IMR-90 (cell line): Measurements from ENCODE around the gene ASPG. TPM values are rescaled to one million over a fixed set of nuclear protein-coding genes. Genes with fewer than 3 reads are reported as not detected.

ENCODE experiments used
- ATAC-seq: fragments of 200-7000 bp; cut with Tn5 transposase; 2 replicates; pipeline ENCODE4 v1.9.1; 2020; ENCODE audit warnings: low read depth, mild to moderate bottlenecking, moderate library complexity
- BruUV-seq: library from RNA; stranded (reverse); fragments of 400-500 nt; replicated peaks from 2 replicates; lab custom pipeline; 2021; lab: Mats Ljungman, UMichigan
- CTCF ChIA-PET: fragments of 300-600 bp; formaldehyde crosslinking; extraction: SDS; loops from one replicate; lab custom pipeline; 2021; ENCODE audit warnings: antibody characterized with exemption; lab: Yijun Ruan, JAX
- POLR2A ChIA-PET: fragments of 300-600 bp; sonication (Branson Sonifier 250); formaldehyde crosslinking; loops from one replicate; lab custom pipeline; 2022; ENCODE audit warnings: antibody characterized with exemption; ENCODE audit not compliant: unreplicated experiment; lab: Charles Lee
- DNase-seq: peaks from one replicate; pipeline ENCODE4 v3.0.0; 2013
- H2AFZ ChIP-seq: replicated peaks from 2 replicates; pipeline ENCODE3; 2013; ENCODE audit warnings: low read length, mild to moderate bottlenecking; ENCODE audit not compliant: poor library complexity
- H2AK5ac ChIP-seq: 2 replicates; pipeline ENCODE4 v1.6.1; 2013; ENCODE audit warnings: low read depth, low read length, inconsistent platforms
- H2AK9ac ChIP-seq: replicated peaks from 2 replicates; pipeline ENCODE3; 2013; ENCODE audit warnings: mild to moderate bottlenecking, low read depth, low read length, moderate library complexity; ENCODE audit not compliant: poor library complexity
- H2BK120ac ChIP-seq: 2 replicates; pipeline ENCODE4 v1.6.1; 2013; ENCODE audit warnings: low read depth, low read length, inconsistent platforms
- H2BK15ac ChIP-seq: 3 replicates; pipeline ENCODE4 v1.6.1; 2013; ENCODE audit warnings: low read depth, low read length, inconsistent platforms
- H2BK20ac ChIP-seq: 2 replicates; pipeline ENCODE4 v1.6.1; 2013; ENCODE audit warnings: low read depth, mild to moderate bottlenecking, inconsistent platforms, low read length, moderate library complexity
- H2BK5ac ChIP-seq: 2 replicates; pipeline ENCODE4 v1.6.1; 2013; ENCODE audit warnings: mild to moderate bottlenecking, low read depth, low read length, inconsistent platforms; ENCODE audit not compliant: poor library complexity, severe bottlenecking
- H3K14ac ChIP-seq: replicated peaks from 2 replicates; pipeline ENCODE4 v1.6.1; 2013; ENCODE audit warnings: low read depth, low read length, inconsistent platforms
- H3K18ac ChIP-seq: 2 replicates; pipeline ENCODE4 v1.6.1; 2013; ENCODE audit warnings: low read depth, low read length, control low read depth
- H3K23ac ChIP-seq: 2 replicates; pipeline ENCODE4 v1.6.1; 2013; ENCODE audit warnings: low read depth, low read length, inconsistent platforms
- H3K27ac ChIP-seq: 2 replicates; pipeline ENCODE4 v1.5.1; 2013; ENCODE audit warnings: mild to moderate bottlenecking, control low read depth, low read length; ENCODE audit not compliant: insufficient read depth
- H3K27me3 ChIP-seq: 2 replicates; pipeline ENCODE4 v1.6.1; 2013; ENCODE audit warnings: low read length; ENCODE audit not compliant: control insufficient read depth, insufficient read depth
- H3K36me3 ChIP-seq: 2 replicates; pipeline ENCODE4 v1.6.1; 2013; ENCODE audit warnings: low read length, mixed read lengths; ENCODE audit not compliant: control insufficient read depth, insufficient read depth
- H3K4ac ChIP-seq: 2 replicates; pipeline ENCODE4 v1.6.1; 2013; ENCODE audit warnings: low read depth, low read length, inconsistent platforms
- H3K4me1 ChIP-seq: 2 replicates; pipeline ENCODE4 v1.6.1; 2013; ENCODE audit warnings: low read length, mixed read lengths; ENCODE audit not compliant: control insufficient read depth, insufficient read depth
- H3K4me2 ChIP-seq: 2 replicates; pipeline ENCODE4 v1.6.1; 2013; ENCODE audit warnings: low read depth, mild to moderate bottlenecking, control low read depth, low read length, moderate library complexity
- H3K4me3 ChIP-seq: 2 replicates; pipeline ENCODE4 v1.5.1; 2013; ENCODE audit warnings: low read depth, mild to moderate bottlenecking, control low read depth, low read length, moderate library complexity; ENCODE audit not compliant: insufficient read depth
- H3K56ac ChIP-seq: 2 replicates; pipeline ENCODE4 v1.6.1; 2013; ENCODE audit warnings: low read length, inconsistent platforms; ENCODE audit not compliant: insufficient read depth; ENCODE audit errors: extremely low read depth
- H3K79me1 ChIP-seq, 2 experiments: 2 replicates each; pipeline ENCODE4 v1.6.1; 2013; ENCODE audit warnings: low read length in 2 of 2, inconsistent platforms in 1 of 2, low read depth in 1 of 2
- H3K9ac ChIP-seq: 2 replicates; pipeline ENCODE4 v1.6.1; 2013; ENCODE audit warnings: low read depth, low read length, control low read depth
- H3K9me1 ChIP-seq: 2 replicates; pipeline ENCODE4 v1.6.1; 2013; ENCODE audit warnings: low read length, inconsistent platforms; ENCODE audit not compliant: insufficient read depth
- H3K9me3 ChIP-seq: 2 replicates; pipeline ENCODE4 v1.6.1; 2013; ENCODE audit warnings: low read length; ENCODE audit not compliant: control insufficient read depth, insufficient read depth
- H4K20me1 ChIP-seq: 2 replicates; pipeline ENCODE4 v1.6.1; 2013; ENCODE audit warnings: low read length, inconsistent platforms; ENCODE audit not compliant: insufficient read depth
- H4K5ac ChIP-seq: 2 replicates; pipeline ENCODE4 v1.6.1; 2013; ENCODE audit warnings: mild to moderate bottlenecking, low read depth, low read length, control low read depth
- H4K8ac ChIP-seq, 2 experiments: 2 replicates each; pipeline ENCODE4 v1.6.1; 2013; ENCODE audit warnings: low read depth in 2 of 2, low read length in 2 of 2, control low read depth in 1 of 2, inconsistent platforms in 1 of 2
- H4K91ac ChIP-seq: 2 replicates; pipeline ENCODE4 v1.6.1; 2013; ENCODE audit warnings: low read depth, low read length, inconsistent platforms; ENCODE audit not compliant: insufficient read depth
- BHLHE40 ChIP-seq: fragments of 150-350 bp; IDR thresholded peaks from 2 replicates; pipeline ENCODE4 v1.6.1; 2016; ENCODE audit warnings: mild to moderate bottlenecking, low read depth, low read length
- CEBPB ChIP-seq: IDR thresholded peaks from 2 replicates; pipeline ENCODE4 v1.6.1; 2012; ENCODE audit warnings: low read depth, low read length, improper control_type of control experiment
- CHD1 ChIP-seq: IDR thresholded peaks from 2 replicates; pipeline ENCODE4 v1.6.1; 2012; ENCODE audit warnings: low read depth, low read length, improper control_type of control experiment
- CTCF ChIP-seq: conservative IDR thresholded peaks from 2 replicates; pipeline ENCODE4 v1.5.1; 2012; ENCODE audit warnings: mild to moderate bottlenecking, low read depth, low read length, improper control_type of control experiment
- ELK1 ChIP-seq: fragments of 150-350 bp; IDR thresholded peaks from 2 replicates; pipeline ENCODE4 v1.6.1; 2016; ENCODE audit warnings: low read depth, mild to moderate bottlenecking, low read length, moderate library complexity, borderline replicate concordance
- FOS ChIP-seq: fragments of 150-350 bp; IDR thresholded peaks from 2 replicates; pipeline ENCODE4 v1.6.1; 2016; ENCODE audit warnings: low read depth, low read length
- MAFK ChIP-seq: IDR thresholded peaks from 2 replicates; pipeline ENCODE4 v1.6.1; 2012; ENCODE audit warnings: low read depth, low read length, improper control_type of control experiment
- MAZ ChIP-seq: IDR thresholded peaks from 2 replicates; pipeline ENCODE4 v1.6.1; 2012; ENCODE audit warnings: low read depth, mild to moderate bottlenecking, low read length, improper control_type of control experiment, moderate library complexity, borderline replicate concordance
- MXI1 ChIP-seq: IDR thresholded peaks from 2 replicates; pipeline ENCODE4 v1.6.1; 2012; ENCODE audit warnings: low read depth, mild to moderate bottlenecking, low read length, moderate library complexity, borderline replicate concordance
- NFE2L2 ChIP-seq: fragments of 150-350 bp; IDR thresholded peaks from 2 replicates; pipeline ENCODE4 v1.6.1; 2016; ENCODE audit warnings: low read depth, mild to moderate bottlenecking, low read length
- RCOR1 ChIP-seq: IDR thresholded peaks from 2 replicates; pipeline ENCODE4 v1.6.1; 2012; ENCODE audit warnings: mild to moderate bottlenecking, low read length, improper control_type of control experiment; ENCODE audit not compliant: insufficient replicate concordance
- RFX5 ChIP-seq: IDR thresholded peaks from 2 replicates; pipeline ENCODE4 v1.8.0; 2012; ENCODE audit warnings: low read depth, mild to moderate bottlenecking, low read length, moderate library complexity
- SMC3 ChIP-seq: fragments of 150-350 bp; IDR thresholded peaks from 2 replicates; pipeline ENCODE4 v1.6.1; 2016; ENCODE audit warnings: low read depth, mild to moderate bottlenecking, antibody characterized with exemption, low read length, moderate library complexity
- USF2 ChIP-seq: fragments of 150-350 bp; IDR thresholded peaks from 2 replicates; pipeline ENCODE4 v1.6.1; 2017; ENCODE audit warnings: mild to moderate bottlenecking, antibody characterized with exemption, low read length, low read depth
- WGBS, 2 experiments: methylation state at CpG; one replicate each; pipeline versions ENCODE4 v1.1.5 to v1.1.7; 2013; ENCODE audit warnings: missing lambda C conversion rate in 2 of 2; ENCODE audit not compliant: insufficient read length in 1 of 2; ENCODE audit errors: extremely low coverage in 2 of 2; 5-methylcytosine and 5-hydroxymethylcytosine counted together
- dilution Hi-C: fragments of 300-500 bp; cut with HindIII; formaldehyde crosslinking; loops from one replicate; pipeline ENCODE4 v1.14.3; 2018; ENCODE audit warnings: low sequenced_read_pairs; ENCODE audit not compliant: unreplicated experiment
- in situ Hi-C: fragments of 300-500 bp; cut with MboI; formaldehyde crosslinking; loops from 3 replicates; pipeline ENCODE4 v1.14.3; 2019; ENCODE audit warnings: low sequenced_read_pairs, inconsistent platforms, mixed read lengths
- intact Hi-C: fragments of 100-400 bp; cut with micrococcal nuclease; formaldehyde crosslinking; loops from 2 replicates; pipeline ENCODE4 v1.10.0; 2022
- polyA plus RNA-seq, 3 experiments: library from polyadenylated mRNA; depleted of rRNA; stranded (reverse); fragments of >200 nt; gene quantifications; 2 replicates each; pipeline ENCODE4 v1.2.3, GENCODE V29; 2012; ENCODE audit warnings: low replicate concordance in 1 of 3
- total RNA-seq: library from RNA; depleted of rRNA; stranded (reverse); fragments of >200 nt; gene quantifications from 2 replicates; pipeline ENCODE4 v1.2.3, GENCODE V29; 2012

Gene ASPG
- total and polyA plus RNA-seq, 2 of the 4 experiments (the other 2 are of a cell fraction): not detected

- TF ChIP-seq USF2 (no peak), MAFK (no peak), NFE2L2 (no peak), CEBPB (no peak), BHLHE40 (no peak), CTCF (no peak), CHD1 (no peak), MAZ (no peak), ELK1 (no peak), FOS (no peak), RFX5 (no peak), MXI1 (no peak), RCOR1 (no peak), SMC3 (no peak)
- dilution Hi-C loops (no loop called here), in situ Hi-C loops (no loop called here), intact Hi-C loops (no loop called here)
- H4K20me1 ChIP-seq: no peaks in the 10 kb centered on the region
- no peaks in the 10 kb centered on the region for H3K9me1 ChIP-seq
- H3K9ac ChIP-seq: no peak overlapping the region
- no peaks in the 10 kb centered on the region; the same call in 1 of the 2 replicates for H3K4me1 ChIP-seq
- H4K91ac ChIP-seq: no peak overlapping the region
- no peak overlapping the region for H2AK5ac ChIP-seq
- H3K9me3 ChIP-seq: no peaks in the 10 kb centered on the region
- H4K8ac ChIP-seq: no peak overlapping the region
- POLR2A ChIA-PET: no interaction called here
- ATAC-seq (no peak), DNase-seq (no peak)
- CTCF ChIA-PET: no interaction called here
- H3K27me3 ChIP-seq: peaks cover 37% of the 10 kb centered on the region
- no peak overlapping the region for H2BK20ac ChIP-seq
- 67% methylated on average over 1 of the region's 12 CpGs; no CpG with 5 or more reads in 1 of the 2 experiments for WGBS, 2 experiments
- no peak overlapping the region for H4K5ac ChIP-seq
- H3K27ac ChIP-seq: no peak overlapping the region
- no peak overlapping the region for H3K18ac ChIP-seq
- H2AFZ ChIP-seq: no peak overlapping the region
- BruUV-seq: no TSS peak
- H2AK9ac ChIP-seq: no peak overlapping the region
- no peak overlapping the region for H3K4ac ChIP-seq
- H2BK120ac ChIP-seq: no peak overlapping the region
- no peaks in the 10 kb centered on the region for H3K79me1 ChIP-seq
- H3K23ac ChIP-seq: no peak overlapping the region
- H3K4me2 ChIP-seq: no peak overlapping the region
- no peak overlapping the region for H3K14ac ChIP-seq
- H2BK5ac ChIP-seq: no peak overlapping the region
- H3K56ac ChIP-seq: no peak overlapping the region
- H2BK15ac ChIP-seq: no peak overlapping the region
- no peaks in the 10 kb centered on the region for H3K36me3 ChIP-seq
- H3K4me3 ChIP-seq: no peak overlapping the region
Measured at GRCh38 chr14:104140463-104141331, 55.2 kb downstream of the ASPG start.
